Transverse colon (tissue), 3 donors: ENCODE data around the gene PABPN1.

Experiments used
- CTCF ChIP-seq, 5 experiments: fragments of 200-600 bp in 3 of 5; fragments of 450-650 bp in 2 of 5; sonication (generic) in 3 of 5; IDR thresholded peaks; 1 replicate in 2 of 5; 2 replicates in 3 of 5; pipeline ENCODE4 v1.5.1; 2016 to 2017; ENCODE audit warnings: antibody characterized with exemption in 5 of 5, inconsistent platforms in 3 of 5, mild to moderate bottlenecking in 2 of 5, moderate library complexity in 1 of 5
- EP300 ChIP-seq: sonication (generic); formaldehyde crosslinking; IDR thresholded peaks from one replicate; pipeline ENCODE4 v1.6.1; 2017; ENCODE audit warnings: antibody characterized with exemption, low read depth
- POLR2A ChIP-seq: fragments of 450-650 bp; IDR thresholded peaks from one replicate; pipeline ENCODE4 v1.6.1; 2016; ENCODE audit warnings: antibody characterized with exemption, mild to moderate bottlenecking, moderate library complexity

GRCh38 chr14:23297611-23298277 is 23.5 kb upstream of the PABPN1 start:
- TF ChIP-seq CTCF (IDR thresholded peaks at IDR 0.05) (no peak), POLR2A (no peak), EP300 (no peak)
